Stimulated activated naive CD8-positive, alpha-beta T cell treated with anti-CD3 and anti-CD28 coated beads, Interleukin-15, amount 100 ng/mL, for 72 hours (primary cell): ENCODE results near the gene ALOX15B.
"Not testable (repeated sequence)": the region's sequence is repeated elsewhere in the genome, so short reads cannot be mapped to it uniquely, and the experiment has no call there.

ENCODE experiments used
- ATAC-seq: fragments of 150-1000 bp; cut with Tn5 transposase; 2 replicates; pipeline ENCODE4 v1.10.0; 2021; ENCODE audit warnings: mild to moderate bottlenecking, moderate library complexity
- DNase-seq, 2 donors: peaks; one replicate each; pipeline ENCODE4 v3.0.0; 2021 to 2022
- H3K27ac Mint-ChIP-seq, 2 donors: one replicate each; pipeline ENCODE4 v1.8.0; 2022; ENCODE audit warnings: mild to moderate bottlenecking in 2 of 2, mixed read lengths in 2 of 2, moderate library complexity in 2 of 2
- H3K27me3 Mint-ChIP-seq: one replicate; pipeline ENCODE4 v1.8.0; 2022; ENCODE audit warnings: mixed read lengths
- H3K4me1 Mint-ChIP-seq: one replicate; pipeline ENCODE4 v1.8.0; 2022; ENCODE audit warnings: mild to moderate bottlenecking, mixed read lengths
- H3K4me3 Mint-ChIP-seq, 2 donors: one replicate each; pipeline ENCODE4 v1.8.0; 2022; ENCODE audit warnings: mild to moderate bottlenecking in 2 of 2, mixed read lengths in 2 of 2, moderate library complexity in 1 of 2
- H3K9me3 Mint-ChIP-seq, 2 donors: one replicate each; pipeline ENCODE4 v1.8.0; 2022; ENCODE audit warnings: mixed read lengths in 2 of 2

Gene ALOX15B

DNA sequence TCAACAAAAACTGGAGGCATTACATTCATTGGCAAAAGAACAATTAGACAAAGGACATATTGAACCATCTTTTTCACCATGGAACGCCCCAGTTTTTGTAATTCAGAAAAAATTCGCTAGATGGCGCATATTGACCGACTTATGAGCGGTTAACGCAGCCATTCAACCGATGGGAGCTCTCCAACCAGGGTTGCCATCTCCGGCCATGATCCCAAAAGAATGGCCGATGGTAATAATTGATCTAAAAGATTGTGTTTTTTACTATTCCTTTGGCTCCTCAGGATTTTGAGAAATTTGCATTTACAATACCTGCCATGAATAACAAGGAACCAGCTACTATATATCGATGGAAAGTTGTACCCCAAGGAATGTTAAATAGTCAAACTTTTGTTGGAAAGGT is 21.4 kb downstream of the ALOX15B start:
- H3K27me3 Mint-ChIP-seq = peaks cover 93% of the 10 kb centered on the region
- ATAC-seq = peak; percentile 30
- H3K27ac Mint-ChIP-seq = no peak overlapping the region
- peaks cover 28% of the 10 kb centered on the region for H3K4me1 Mint-ChIP-seq
- DNase-seq = peak; percentile 65 to 69
- H3K9me3 Mint-ChIP-seq = no peaks in the 10 kb centered on the region
- H3K4me3 Mint-ChIP-seq = no peak overlapping the region

DNA sequence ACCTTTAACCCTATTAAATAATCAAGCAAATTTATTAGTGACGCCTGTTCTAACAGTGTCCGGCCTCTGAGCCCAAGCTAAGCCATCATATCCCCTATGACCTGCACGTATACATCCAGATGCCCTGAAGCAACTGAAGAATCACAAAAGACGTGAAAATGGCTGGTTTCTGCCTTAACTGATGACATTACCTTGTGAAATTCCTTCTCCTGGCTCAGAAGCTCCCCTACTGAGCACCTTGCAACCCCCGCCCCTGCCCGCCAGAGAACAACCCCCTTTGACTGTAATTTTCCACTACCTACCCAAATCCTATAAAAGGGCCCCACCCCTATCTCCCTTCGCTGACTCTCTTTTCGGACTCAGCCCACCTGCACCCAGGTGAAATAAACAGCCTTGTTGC is 23.0 kb downstream of the ALOX15B start:
- not testable (repeated sequence) for H3K4me3 Mint-ChIP-seq, DNase-seq, H3K9me3 Mint-ChIP-seq, ATAC-seq
- Mint-ChIP-seq H3K27me3 (peaks cover 84% of the 10 kb centered on the region), H3K27ac (peak overlapping the region in 1 of 2 donors; percentile 30), H3K4me1 (peaks cover 13% of the 10 kb centered on the region)

DNA sequence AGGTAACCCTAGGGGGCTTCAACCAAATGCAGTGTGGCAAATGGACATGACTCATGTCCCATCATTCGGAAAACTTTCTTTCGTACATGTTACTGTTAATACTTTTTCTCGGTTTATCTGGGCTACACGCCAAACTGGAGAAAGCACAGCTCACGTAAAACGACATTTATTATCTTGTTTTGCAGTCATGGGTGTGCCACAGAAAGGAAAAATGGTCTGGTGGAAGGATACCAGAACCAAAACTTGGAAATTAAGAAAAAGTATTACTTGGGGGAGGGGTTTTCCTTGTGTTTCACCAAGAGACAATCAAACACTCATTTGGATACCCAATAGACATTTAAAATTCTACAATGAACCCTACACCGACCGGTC is 23.6 kb downstream of the ALOX15B start:
- H3K9me3 Mint-ChIP-seq = no peaks in the 10 kb centered on the region

DNA sequence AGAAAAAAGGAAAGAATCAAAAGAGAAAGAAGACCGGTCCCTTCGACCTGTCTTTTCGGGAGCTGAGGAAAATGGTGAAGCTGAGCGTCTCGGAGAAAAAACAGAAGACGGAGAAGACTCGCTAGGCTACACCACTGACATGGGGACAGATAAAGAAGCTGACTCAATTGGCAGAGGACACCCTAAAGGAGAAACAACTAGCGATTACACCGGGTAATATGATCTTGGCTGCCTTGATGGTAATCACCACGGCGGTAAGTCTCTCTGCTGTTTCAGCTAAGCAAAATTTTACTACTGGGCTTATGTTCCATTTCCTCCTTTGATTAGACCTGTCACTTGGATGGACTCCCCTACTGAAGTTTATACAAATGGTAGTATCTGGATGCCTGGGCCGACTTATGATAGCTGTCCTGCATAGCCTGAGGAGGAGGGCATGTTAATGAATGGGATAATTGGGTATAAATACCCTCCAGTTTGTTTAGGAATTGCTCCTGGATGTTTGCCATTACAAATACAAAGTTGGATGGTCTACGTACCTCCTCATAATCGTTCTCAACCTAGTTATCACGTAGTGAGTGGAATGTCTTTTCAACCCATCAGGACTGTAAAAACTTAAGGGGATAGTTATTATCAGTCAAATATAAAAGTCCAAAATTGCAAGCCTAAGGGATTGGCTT is 24.1 kb downstream of the ALOX15B start:
- ATAC-seq (no peak), DNase-seq (no peak)
- peaks cover 5% of the 10 kb centered on the region for H3K4me1 Mint-ChIP-seq
- H3K9me3 Mint-ChIP-seq = no peaks in the 10 kb centered on the region
- H3K4me3 Mint-ChIP-seq = peak overlapping the region in 1 of 2 donors; percentile 70
- H3K27ac Mint-ChIP-seq = peak overlapping the region in 1 of 2 donors; percentile 13
- H3K27me3 Mint-ChIP-seq = peaks cover 73% of the 10 kb centered on the region

More for the DNA sequence above, 23.6 kb downstream of the ALOX15B start:
- Mint-ChIP-seq H3K27ac (peak overlapping the region in 1 of 2 donors; percentile 13), H3K4me1 (peaks cover 7% of the 10 kb centered on the region), H3K27me3 (peaks cover 78% of the 10 kb centered on the region), H3K4me3 (peak overlapping the region in 1 of 2 donors; percentile 70)
- no peak for DNase-seq
- no peak for ATAC-seq

DNA sequence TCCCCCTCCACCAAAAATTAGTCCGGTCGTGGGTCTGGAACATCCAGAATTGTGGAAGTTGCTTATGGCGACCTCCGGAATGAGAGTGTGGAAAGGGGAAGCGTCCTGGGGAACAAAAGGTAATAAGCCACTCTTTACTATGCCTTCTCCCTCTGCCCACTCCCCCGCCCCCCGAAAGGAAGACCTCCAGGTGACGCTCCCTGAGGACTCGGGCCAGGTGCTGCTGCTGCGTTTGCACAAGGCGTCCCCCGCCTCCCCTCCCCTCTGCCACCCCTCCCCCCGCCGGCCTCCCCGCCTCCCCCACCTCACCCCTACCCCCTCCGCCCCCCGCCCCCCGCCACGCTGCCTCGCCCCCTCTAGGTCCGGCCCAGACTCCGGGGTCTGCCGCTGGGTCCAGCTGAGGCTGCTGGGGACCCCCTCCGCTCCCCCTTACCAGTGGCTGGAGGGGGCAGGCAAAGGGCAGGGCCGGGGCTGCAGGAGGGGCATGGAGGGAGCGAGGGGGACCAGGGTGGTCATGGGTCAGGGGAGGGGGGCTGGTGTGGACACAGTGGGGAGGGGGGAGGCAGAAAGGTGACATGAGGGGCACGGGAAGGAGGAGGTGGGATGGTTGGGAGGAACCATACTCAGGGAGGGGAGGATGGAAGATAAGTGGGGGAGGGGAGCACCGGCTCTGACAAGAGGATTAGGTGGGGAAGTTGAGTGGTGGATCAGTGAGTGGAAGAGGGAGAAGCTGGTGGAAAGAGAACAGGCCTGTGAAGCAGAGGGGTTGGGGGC is 25.1 kb downstream of the ALOX15B start:
- Mint-ChIP-seq H3K27ac (peak overlapping the region in 1 of 2 donors; percentile 89), H3K4me3 (no peak overlapping the region), H3K9me3 (no peaks in the 10 kb centered on the region), H3K27me3 (peaks cover 71% of the 10 kb centered on the region), H3K4me1 (peaks cover 3% of the 10 kb centered on the region)
- DNase-seq = no peak
- ATAC-seq = peak; percentile 47

DNA sequence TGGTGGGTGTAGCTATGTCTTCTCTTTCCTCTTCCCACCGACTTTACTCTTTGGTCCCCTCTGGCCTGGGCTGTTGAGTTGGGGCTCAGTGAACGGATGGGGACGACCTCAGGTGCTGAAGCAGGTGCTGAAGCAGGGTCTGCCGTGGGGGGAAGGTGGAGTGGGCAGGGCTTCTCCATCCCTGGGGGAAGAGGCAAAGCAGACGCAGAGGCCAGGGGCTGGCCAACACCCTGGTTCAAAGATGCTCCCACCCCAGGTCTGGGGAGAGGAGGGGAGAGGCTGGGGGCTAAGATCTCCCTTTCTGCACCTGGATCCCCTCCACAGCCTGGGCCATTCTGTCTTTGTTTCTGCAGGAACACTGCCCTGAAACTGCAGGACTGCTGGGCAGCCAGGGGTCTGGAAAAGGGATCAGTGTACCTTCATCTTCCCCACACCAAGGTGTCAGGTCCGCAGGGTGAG is 25.7 kb downstream of the ALOX15B start:
- no peak for DNase-seq
- Mint-ChIP-seq H3K9me3 (no peaks in the 10 kb centered on the region), H3K27ac (peak overlapping the region in 1 of 2 donors; percentile 89), H3K4me1 (no peaks in the 10 kb centered on the region), H3K4me3 (no peak overlapping the region), H3K27me3 (peaks cover 70% of the 10 kb centered on the region)
- no peak for ATAC-seq

DNA sequence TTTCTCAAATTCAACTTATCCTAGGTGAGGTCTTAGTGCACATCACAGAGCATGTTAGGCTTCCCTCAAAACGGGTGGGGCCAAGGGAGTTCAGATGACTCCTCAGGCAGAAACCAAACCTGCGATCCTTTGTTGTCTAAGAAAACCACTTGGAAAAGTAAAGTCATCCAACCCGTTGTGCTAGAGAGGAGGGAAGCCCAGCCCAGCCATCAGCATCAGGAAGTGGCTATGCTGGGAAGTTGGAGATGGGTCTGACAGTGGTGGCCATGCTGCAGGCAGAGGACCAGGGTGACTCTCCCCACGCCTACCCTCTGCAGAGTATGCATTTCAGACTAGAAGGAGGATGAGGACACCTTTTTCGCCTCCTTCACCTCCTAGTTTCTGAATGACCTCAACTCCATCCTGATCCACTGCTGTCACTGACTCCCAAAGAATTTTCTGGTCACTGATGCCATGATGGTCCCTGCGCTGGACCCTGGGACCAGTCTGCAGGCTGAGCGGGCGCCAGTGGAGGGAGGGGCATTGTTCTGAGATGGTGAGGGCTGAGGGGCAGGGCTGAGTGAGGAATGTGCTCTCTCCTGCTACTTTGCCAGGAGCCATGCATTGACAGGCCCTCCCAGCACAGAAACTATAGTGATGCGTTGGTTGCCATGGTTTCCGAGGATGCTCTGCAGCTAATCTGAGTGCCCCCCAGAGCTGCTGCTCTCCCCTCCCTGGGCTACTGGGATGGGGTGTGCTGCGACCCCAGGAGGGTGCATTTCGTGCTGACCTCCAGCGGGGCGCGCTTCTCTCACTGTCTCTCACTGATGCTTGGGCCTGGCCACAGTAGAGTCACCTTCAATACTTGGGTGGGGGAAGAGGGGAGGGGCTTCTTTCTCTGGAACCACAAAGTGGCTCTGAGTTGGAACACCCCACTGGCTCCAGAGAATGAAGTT is 28.2 kb downstream of the ALOX15B start:
- DNase-seq = no peak
- no peak for ATAC-seq
- Mint-ChIP-seq H3K4me3 (no peak overlapping the region), H3K27me3 (peaks cover 65% of the 10 kb centered on the region), H3K9me3 (no peaks in the 10 kb centered on the region), H3K27ac (no peak overlapping the region), H3K4me1 (peaks cover 4% of the 10 kb centered on the region)

DNA sequence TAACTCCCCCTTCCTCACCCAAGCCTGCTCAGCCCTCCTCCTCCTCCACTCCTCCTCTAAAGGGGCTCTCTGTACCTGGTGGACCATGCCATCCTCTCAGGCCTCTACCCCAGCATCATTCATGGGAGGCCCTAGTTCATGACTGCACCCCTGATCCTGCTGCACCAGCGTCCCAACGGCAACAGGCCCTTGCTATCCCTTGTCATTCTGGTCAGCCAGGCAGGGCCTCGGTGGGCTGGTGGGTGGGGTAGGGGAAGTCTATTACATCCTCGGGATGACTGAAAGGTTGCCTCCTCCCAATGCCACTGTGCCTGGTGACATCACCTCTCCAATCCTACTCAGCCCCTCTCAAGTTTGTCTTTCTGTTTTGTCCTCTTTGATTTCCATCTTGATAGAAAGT is 28.9 kb downstream of the ALOX15B start:
- peaks cover 65% of the 10 kb centered on the region for H3K27me3 Mint-ChIP-seq
- ATAC-seq = no peak

DNA sequence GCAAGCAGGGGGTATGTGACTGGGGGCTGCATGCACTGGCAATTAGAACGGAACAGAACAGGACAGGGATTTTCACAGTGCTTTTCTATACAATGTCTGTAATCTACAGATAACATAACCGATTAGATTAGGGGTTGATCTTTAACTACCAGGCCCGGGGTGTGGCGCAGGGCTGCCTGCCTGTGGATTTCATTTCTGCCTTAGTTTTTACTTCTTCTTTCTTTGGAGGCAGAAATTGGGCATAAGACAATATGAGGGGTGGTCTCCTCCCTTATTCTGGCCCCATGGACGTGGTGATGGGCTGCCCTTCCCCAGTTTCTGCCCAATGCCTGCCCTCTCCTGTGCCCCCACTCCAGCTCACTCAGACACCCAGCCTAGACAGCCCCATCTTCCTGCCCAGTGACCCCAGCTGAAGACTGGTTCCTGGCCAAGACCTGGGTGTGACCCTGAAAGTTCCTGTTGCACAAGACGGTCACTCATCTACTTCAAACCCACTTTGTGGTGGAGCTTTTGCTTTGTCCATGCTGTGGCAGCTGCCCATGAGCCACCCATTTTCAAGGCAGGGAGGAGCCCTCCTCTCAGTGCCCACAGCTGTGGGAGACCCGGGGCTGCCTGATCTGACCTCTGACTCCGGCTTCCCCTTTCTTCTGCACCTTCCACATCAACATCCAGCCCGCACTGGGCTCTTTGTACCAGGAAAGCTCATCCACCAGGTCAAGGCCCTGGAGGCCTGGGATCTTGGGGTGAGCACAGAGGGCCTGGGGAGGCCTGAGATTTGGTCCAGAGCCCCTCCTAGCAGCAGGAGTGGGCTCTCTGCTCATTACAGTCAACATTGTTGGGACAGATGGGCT is 30.1 kb downstream of the ALOX15B start:
- Mint-ChIP-seq H3K27ac (no peak overlapping the region), H3K9me3 (no peaks in the 10 kb centered on the region), H3K4me1 (peaks cover 22% of the 10 kb centered on the region), H3K27me3 (peaks cover 67% of the 10 kb centered on the region), H3K4me3 (no peak overlapping the region)
- ATAC-seq (no peak), DNase-seq (no peak)

More for the DNA sequence above, 28.9 kb downstream of the ALOX15B start:
- no peaks in the 10 kb centered on the region for H3K9me3 Mint-ChIP-seq
- H3K4me1 Mint-ChIP-seq = peaks cover 11% of the 10 kb centered on the region
- no peak overlapping the region for H3K4me3 Mint-ChIP-seq
- no peak overlapping the region for H3K27ac Mint-ChIP-seq
- no peak for DNase-seq

DNA sequence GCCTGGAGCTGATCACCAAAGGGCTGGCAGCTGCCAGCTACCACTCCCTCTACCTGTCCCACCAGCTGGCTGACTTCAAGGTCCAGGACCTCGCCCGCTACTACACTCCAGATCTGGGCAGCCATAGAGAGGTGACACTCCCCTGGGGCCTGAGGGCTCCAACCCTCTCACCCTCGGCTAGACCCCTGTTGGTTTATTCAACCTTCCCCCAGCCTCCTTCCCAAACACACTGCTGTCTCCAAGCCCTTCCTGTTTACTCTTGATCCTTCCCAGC is 30.7 kb downstream of the ALOX15B start:
- no peak for DNase-seq
- Mint-ChIP-seq H3K27me3 (peaks cover 67% of the 10 kb centered on the region), H3K4me1 (peaks cover 28% of the 10 kb centered on the region), H3K9me3 (no peaks in the 10 kb centered on the region), H3K4me3 (no peak overlapping the region), H3K27ac (no peak overlapping the region)
- ATAC-seq = no peak

DNA sequence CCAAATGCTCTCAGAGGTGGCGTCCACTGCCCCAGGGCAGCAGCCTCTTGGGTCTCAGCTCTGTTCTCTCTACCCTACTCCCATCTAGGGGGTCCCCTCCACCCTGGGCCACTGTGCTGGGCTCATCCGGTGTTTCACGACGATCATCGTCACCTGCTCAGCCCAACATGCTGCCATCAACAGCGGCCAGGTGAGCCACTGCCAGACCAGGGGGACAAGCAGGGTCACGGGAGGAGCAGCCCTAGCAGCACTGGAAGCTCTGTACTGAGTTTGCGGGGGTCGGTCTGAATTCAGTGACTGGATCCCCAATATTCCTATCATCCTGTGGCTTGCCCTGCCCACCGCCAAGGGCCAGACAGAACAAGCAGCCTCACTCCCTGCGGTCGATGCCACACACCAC is 32.6 kb downstream of the ALOX15B start:
- H3K27me3 Mint-ChIP-seq = peaks cover 76% of the 10 kb centered on the region
- H3K27ac Mint-ChIP-seq = no peak overlapping the region
- no peak overlapping the region for H3K4me3 Mint-ChIP-seq
- ATAC-seq (no peak), DNase-seq (no peak)
- peaks cover 33% of the 10 kb centered on the region for H3K4me1 Mint-ChIP-seq
- H3K9me3 Mint-ChIP-seq = no peaks in the 10 kb centered on the region

DNA sequence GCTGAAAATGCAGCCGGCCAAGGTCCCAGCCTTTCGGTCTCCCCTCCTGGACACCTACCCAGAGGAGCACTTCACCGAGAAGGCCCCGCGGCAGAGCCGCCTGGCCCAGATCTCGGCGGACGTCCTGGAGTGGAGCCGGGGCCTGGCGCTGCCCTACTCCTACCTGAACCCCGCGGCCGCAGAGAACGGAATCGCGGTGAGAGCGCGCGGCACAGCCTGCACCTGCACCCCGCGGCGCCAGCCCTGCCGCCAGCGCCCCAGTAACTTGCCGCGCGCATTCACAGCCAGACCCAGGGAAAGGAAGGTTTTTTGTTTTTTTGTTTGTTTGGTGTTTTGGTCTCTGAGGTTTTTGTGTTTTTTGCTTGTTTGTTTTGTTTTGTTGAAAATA is 33.5 kb downstream of the ALOX15B start:
- Mint-ChIP-seq H3K4me1 (peaks cover 38% of the 10 kb centered on the region), H3K27ac (peak overlapping the region in 1 of 2 donors; percentile 4), H3K27me3 (peaks cover 76% of the 10 kb centered on the region), H3K4me3 (peak overlapping the region; percentile 70 to 74), H3K9me3 (no peaks in the 10 kb centered on the region)
- no peak for DNase-seq
- peak; percentile 13 for ATAC-seq

DNA sequence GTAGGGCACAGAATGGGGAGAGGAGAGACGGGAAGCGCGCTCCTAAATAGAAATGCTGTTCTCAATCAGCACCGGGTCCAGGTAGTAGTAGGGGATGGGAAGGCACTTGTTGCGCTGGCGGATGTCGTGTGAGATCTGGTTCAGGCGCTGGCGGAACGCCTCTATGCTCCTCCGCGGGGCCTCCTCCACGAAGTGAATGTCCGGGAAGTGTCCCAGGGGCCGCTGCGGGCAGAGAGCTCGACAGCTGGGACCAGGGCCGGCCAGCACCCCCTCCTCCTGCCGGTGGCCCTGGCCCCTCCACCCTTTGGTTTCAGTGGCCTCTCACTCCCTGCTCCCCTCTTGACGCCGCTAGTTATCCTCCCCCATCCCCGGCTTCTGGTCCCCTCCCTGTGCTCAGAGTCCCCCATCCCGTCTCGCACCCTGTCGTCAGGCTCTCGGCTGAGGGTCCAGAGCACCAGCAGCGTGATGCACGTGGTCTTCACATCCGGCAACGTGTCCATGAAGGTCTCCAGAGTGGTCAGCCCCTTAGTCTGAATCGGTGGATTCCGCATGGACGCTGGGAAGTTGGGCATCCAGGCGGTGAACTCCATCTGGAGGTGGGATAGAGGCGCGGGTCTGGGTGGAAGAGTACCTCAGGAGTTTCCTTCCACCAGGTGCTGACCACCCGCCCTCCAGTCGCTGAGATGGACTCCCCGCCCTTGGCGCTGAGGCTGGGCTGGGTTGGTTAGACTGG is 34.0 kb downstream of the ALOX15B start:
- Mint-ChIP-seq H3K9me3 (no peaks in the 10 kb centered on the region), H3K27ac (peak overlapping the region in 1 of 2 donors; percentile 48), H3K4me3 (peak overlapping the region; percentile 74 to 83), H3K27me3 (peaks cover 76% of the 10 kb centered on the region), H3K4me1 (peaks cover 38% of the 10 kb centered on the region)
- DNase-seq (peak; percentile 30 to 32), ATAC-seq (peak; percentile 47)
